Esophagus squamous epithelium (tissue), 4 donors: ENCODE data around the gene MAP1LC3B.

ENCODE experiments used
- CTCF ChIP-seq, 6 experiments: fragments of 450-650 bp in 4 of 6; fragments of 200-600 bp in 2 of 6; sonication (generic) in 2 of 6; IDR thresholded peaks; one replicate each; pipeline ENCODE4 v1.5.1; 2016 to 2019; ENCODE audit warnings: antibody characterized with exemption in 6 of 6, mild to moderate bottlenecking in 4 of 6, moderate library complexity in 4 of 6
- POLR2A ChIP-seq, 4 donors: fragments of 450-650 bp; IDR thresholded peaks; one replicate each; pipeline ENCODE4 v1.6.1; 2017; ENCODE audit warnings: antibody characterized with exemption in 4 of 4, mild to moderate bottlenecking in 4 of 4, moderate library complexity in 3 of 4

- no peak for TF ChIP-seq CTCF (IDR thresholded peaks at IDR 0.05)
- TF ChIP-seq POLR2A (IDR thresholded peaks at IDR 0.05): no peak
Observed at GRCh38 chr16:87358696-87359095, 33.4 kb upstream of the MAP1LC3B start.
